ENCODE data around the gene HNRNPA3. TPM values are rescaled to one million over a fixed set of nuclear protein-coding genes. Genes with fewer than 3 reads are reported as not detected.
A peak's percentile ranks its signal among the peaks of the same experiment; 100 is the strongest.
"Not testable (repeated sequence)": the region's sequence is repeated elsewhere in the genome, so short reads cannot be mapped to it uniquely, and the experiment has no call there.

Gene HNRNPA3
- polyA plus RNA-seq, 1 donor: 306 TPM

- DNase-seq (ENCODE audit: low read depth): no peak
Measured at GRCh38 chr2:177188482-177189469, 23.8 kb upstream of the HNRNPA3 start.

DNA sequence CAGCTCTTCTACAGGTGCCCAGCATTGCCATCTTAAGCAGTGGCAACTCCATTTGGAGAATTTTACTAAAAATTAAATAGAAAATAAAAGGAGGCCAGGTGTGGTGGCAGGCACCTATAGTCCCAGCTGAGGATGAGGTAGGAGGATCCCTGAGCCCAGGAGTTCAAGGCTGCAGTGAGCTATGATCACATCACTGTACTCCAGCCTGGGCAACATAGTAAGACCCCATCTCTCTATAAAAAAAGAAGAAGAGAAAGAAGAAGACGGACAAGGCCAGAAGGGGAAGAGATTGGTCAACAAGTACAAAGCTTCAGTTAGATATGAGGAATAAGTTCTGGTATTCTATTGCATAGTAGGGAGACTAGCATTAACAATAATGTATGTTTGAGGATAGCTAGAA, 21.7 kb upstream of the HNRNPA3 start:
- DNase-seq (ENCODE audit: low read depth): no peak

GRCh38 chr2:177192788-177193187, 19.8 kb upstream of the HNRNPA3 start:
- no peak for DNase-seq (ENCODE audit: low read depth)

DNA sequence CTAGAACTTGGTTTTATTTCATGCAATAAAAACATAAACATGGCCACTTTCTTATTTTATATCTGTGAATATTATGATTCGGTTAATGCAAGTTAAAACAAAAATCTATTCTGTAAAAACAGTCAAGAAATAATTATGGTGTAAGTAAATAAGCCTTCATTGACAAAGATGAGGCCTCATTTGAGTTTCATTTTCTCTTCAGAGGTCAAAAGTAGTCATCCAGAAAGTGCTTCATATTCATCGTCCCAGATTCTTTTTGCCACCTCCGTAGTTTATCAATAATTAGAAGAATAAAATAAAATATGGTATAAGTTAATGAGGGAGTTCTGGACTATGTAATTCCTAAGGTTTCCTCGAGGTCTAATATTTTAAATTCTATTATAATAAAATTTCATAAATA, 19.4 kb upstream of the HNRNPA3 start:
- DNase-seq (ENCODE audit: low read depth): no peak

DNA sequence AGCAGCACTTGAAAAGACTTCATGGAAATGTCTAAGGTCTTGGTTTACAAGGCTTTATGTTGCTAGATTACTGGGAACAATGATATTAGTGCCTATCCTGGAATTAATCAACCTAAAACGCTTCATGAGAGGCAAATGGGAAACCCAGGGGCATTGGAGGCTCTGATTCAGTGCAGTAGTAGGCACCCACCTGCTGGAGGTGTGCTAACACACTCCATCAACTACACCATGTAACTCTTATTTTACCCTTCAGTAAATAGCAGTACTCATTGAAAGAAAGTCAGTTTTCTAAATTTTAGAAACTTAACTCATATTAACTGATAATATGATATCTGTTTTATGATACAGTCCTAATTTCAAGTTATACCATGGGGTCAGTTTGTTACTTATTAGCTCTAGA, 17.4 kb upstream of the HNRNPA3 start:
- no peak for DNase-seq (ENCODE audit: low read depth)

DNA sequence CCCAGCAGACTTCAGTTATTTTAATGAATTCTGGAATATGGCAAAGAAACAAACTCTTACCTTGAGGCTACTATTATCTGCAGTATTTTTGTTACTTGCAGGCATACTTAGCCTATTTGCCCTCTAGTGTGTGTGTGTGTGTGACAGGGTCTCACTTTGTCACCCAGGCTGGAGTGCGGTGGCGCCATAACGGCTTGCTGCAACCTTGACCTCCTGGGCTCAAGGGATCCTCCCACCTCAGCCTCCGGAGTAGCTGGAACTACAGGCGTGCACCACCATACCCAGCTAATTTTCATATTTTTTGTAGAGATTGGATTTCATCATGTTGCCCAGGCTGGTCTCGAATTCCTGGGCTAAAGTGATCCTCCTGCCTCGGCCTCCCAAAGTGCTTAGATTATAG, 12.2 kb upstream of the HNRNPA3 start:
- DNase-seq (ENCODE audit: low read depth): not testable (repeated sequence)

- no peak for DNase-seq (ENCODE audit: low read depth)
Measured at GRCh38 chr2:177201919-177202346, 10.7 kb upstream of the HNRNPA3 start.

GRCh38 chr2:177204417-177204816, 8.2 kb upstream of the HNRNPA3 start:
- no peak for DNase-seq (ENCODE audit: low read depth)

DNA sequence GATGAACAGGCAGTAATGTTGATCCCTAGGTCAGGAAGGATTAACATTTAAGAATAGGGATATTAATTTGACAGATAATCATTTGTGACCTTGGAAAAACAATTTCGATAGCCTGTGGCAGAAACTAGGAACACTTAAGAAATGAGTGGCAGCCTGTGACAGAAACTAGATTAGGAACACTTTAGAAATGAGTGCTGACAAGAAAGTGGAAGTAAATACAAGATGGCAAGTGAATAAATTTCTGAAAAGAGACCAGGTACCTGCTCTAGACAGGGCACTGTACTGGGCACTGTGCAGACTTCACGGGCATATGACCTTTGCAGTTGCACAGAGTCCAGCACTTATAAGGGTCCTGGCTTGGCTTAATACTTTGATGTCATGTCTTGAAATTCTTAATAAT, 5.5 kb upstream of the HNRNPA3 start:
- DNase-seq (ENCODE audit: low read depth): no peak

DNA sequence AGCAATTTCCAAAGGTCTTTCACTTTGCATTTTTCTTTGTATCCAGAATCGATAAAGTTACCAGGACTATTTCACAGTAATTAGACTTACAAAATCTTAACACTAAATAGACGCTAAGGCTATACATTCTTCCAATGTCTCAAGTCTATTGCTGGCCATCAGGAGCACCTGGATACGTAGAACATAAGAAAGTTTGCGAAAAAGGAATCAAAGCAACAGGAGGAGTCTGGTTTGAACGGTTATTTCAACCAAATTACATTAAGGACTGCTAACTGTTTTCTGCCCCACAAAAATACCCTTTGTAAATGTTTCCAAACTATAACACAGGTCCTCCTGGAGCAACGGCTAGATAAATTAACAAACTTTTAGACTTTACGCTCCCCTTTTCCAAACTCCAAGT, 1.4 kb upstream of the HNRNPA3 start:
- no peak for DNase-seq (ENCODE audit: low read depth)

- no peak for DNase-seq (ENCODE audit: low read depth)
Measured at GRCh38 chr2:177211576-177212105, 953 bp upstream of the HNRNPA3 start.

- peak; percentile 63 for DNase-seq (ENCODE audit: low read depth)
Measured at GRCh38 chr2:177212891-177213856, 580 bp downstream of the HNRNPA3 start.

- DNase-seq (ENCODE audit: low read depth): no peak
Measured at GRCh38 chr2:177217247-177217843, 4.8 kb downstream of the HNRNPA3 start.

GRCh38 chr2:177219787-177220186, 7.2 kb downstream of the HNRNPA3 start:
- DNase-seq (ENCODE audit: low read depth): not testable (repeated sequence)

- DNase-seq (ENCODE audit: low read depth): no peak
Measured at GRCh38 chr2:177221534-177221933, 8.9 kb downstream of the HNRNPA3 start.

- no peak for DNase-seq (ENCODE audit: low read depth)
Measured at GRCh38 chr2:177221970-177222369, 9.4 kb downstream of the HNRNPA3 start.

- DNase-seq (ENCODE audit: low read depth): not testable (repeated sequence)
Measured at GRCh38 chr2:177223436-177223835, 10.8 kb downstream of the HNRNPA3 start.

GRCh38 chr2:177225965-177226360, 13.4 kb downstream of the HNRNPA3 start:
- no peak for DNase-seq (ENCODE audit: low read depth)

GRCh38 chr2:177229442-177230242, 17.0 kb downstream of the HNRNPA3 start:
- DNase-seq (ENCODE audit: low read depth): no peak

- no peak for DNase-seq (ENCODE audit: low read depth)
Measured at GRCh38 chr2:177231270-177231669, 18.7 kb downstream of the HNRNPA3 start.
